C4-2B (cell line): ENCODE results near the gene LRRC4C.

Experiments used
- CTCF ChIP-seq: fragments of 450-650 bp; conservative IDR thresholded peaks from 2 replicates; pipeline ENCODE4 v1.5.1; 2017; ENCODE audit warnings: mild to moderate bottlenecking
- ZFX ChIP-seq: fragments of 450-650 bp; IDR thresholded peaks from 2 replicates; pipeline ENCODE4 v1.6.1; 2017

GRCh38 chr11:40746282-40746681 lies 713.2 kb downstream of the LRRC4C start:
- TF ChIP-seq CTCF (no peak), ZFX (no peak)
